ENCODE measurements around the gene NOXO1. TPM values are rescaled to one million over a fixed set of nuclear protein-coding genes. Genes with fewer than 3 reads are reported as not detected.

NOXO1 gene
- total and polyA plus RNA-seq, 8 donors: 0.35 to 1.6 (median 0.58) TPM; not detected in 1

DNA sequence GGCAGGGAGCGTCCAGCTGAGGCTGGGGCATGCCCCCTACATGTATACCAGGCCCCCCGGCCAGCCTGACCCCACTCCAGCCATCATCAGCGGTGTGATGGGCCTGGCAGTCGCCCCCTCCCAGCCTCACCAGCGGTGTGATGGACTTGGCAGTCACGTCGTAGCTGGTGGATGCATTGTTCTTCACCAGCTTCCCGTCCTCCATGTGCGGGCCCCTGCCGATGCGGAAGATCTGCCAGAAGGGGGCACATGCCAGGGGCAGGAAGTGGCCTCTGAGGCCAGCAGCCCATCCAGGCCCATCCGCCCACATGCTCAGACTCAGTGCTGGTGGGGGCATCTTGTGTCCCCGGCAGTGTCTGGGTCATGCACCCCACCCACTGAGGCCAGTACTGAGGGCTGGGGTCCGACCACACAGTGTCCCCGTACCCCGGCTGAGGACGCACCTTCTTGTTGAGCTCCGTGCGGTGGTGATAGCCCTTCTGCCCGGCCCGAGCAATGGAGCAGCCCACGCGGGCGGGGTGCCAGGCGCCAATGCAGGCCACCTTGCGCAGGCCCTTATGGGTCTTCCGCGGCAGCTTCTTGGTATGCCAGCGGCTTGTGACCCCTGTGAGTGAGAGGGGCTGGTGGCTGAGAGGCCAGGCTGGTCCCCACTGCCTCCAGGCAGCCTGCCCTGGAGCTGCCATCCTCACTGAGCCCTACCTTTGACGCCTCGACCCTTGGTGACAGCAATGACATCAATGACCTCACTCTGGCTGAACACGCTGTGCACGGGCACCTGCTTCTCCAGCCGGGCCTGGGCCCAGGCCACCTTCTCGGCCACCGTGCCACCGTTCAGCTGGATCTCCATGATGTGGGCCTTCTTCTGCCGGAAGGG, 34.5 kb downstream of the NOXO1 start:
- WGBS, 2 donors: 90% methylated on average over 38 of the region's 38 CpGs
- FAIRE-seq (no peak), ATAC-seq (no peak), DNase-seq (peak in 1 of 6 donors; percentile 22)
- Histone ChIP-seq H3K27ac (no peak overlapping the region), H3K36me3 (no peaks in the 10 kb centered on the region), H3K27me3 (no peaks in the 10 kb centered on the region), H3K4me3 (no peak overlapping the region), H3K4me1 (no peaks in the 10 kb centered on the region), H3K9me3 (no peaks in the 10 kb centered on the region)
- TF ChIP-seq, protein P1, sequence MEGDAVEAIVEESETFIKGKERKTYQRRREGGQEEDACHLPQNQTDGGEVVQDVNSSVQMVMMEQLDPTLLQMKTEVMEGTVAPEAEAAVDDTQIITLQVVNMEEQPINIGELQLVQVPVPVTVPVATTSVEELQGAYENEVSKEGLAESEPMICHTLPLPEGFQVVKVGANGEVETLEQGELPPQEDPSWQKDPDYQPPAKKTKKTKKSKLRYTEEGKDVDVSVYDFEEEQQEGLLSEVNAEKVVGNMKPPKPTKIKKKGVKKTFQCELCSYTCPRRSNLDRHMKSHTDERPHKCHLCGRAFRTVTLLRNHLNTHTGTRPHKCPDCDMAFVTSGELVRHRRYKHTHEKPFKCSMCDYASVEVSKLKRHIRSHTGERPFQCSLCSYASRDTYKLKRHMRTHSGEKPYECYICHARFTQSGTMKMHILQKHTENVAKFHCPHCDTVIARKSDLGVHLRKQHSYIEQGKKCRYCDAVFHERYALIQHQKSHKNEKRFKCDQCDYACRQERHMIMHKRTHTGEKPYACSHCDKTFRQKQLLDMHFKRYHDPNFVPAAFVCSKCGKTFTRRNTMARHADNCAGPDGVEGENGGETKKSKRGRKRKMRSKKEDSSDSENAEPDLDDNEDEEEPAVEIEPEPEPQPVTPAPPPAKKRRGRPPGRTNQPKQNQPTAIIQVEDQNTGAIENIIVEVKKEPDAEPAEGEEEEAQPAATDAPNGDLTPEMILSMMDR (IDR thresholded peaks at IDR 0.05): no peak
- intact Hi-C loops (cut with DNase I): no loop called here

DNA sequence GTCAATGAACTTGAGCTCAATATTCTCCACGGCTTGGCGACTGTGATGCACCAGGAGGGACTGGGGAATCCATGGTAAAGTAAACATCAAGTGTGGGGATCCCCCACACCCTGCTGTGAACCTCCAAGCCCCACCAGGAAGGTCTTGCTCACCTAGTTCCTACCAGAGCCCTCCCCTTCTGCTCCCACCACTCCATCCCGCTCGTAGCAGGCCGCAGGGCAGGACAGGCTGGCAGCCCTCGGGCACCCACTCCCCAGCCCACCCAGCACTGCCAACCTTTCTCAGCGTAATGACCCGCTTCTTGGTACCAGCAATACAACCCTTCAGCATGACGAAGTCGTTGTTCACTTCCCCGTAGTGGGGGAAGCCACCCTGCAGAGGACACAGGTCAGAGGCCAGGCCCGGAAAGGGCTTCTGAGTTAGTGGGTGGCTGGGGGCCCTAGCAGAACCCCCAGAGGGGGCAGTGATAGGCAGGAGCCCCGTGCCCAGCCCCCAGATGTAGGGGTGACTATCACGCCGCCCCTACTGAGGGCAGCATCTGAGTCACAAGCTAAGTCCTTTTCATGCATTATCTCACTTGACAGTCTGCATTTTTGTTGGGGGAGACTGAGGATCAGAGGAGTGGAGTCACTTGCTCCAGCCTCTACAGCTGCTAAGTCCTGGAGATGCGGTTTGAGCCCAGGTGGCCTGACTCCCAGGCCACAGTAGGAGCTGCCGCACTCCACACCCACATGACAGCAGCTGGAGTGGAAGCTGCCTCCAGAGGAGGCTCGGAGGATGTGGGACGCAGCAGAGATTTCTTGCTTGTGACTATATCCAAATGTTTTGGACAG, 35.5 kb downstream of the NOXO1 start:
- FAIRE-seq: no peak
- intact Hi-C loops (cut with DNase I): no loop called here
- H3K27ac ChIP-seq: no peak overlapping the region
- no peaks in the 10 kb centered on the region for H3K4me1 ChIP-seq
- no peaks in the 10 kb centered on the region for H3K27me3 ChIP-seq
- TF ChIP-seq, protein P1 (IDR thresholded peaks at IDR 0.05): no peak
- no peak for ATAC-seq
- no peak overlapping the region for H3K4me3 ChIP-seq
- DNase-seq: peak in 1 of 6 donors; percentile 17
- no peaks in the 10 kb centered on the region for H3K9me3 ChIP-seq
- WGBS, 2 donors: 79 to 85% methylated on average over 19 of the region's 19 CpGs
- H3K36me3 ChIP-seq: no peaks in the 10 kb centered on the region

DNA sequence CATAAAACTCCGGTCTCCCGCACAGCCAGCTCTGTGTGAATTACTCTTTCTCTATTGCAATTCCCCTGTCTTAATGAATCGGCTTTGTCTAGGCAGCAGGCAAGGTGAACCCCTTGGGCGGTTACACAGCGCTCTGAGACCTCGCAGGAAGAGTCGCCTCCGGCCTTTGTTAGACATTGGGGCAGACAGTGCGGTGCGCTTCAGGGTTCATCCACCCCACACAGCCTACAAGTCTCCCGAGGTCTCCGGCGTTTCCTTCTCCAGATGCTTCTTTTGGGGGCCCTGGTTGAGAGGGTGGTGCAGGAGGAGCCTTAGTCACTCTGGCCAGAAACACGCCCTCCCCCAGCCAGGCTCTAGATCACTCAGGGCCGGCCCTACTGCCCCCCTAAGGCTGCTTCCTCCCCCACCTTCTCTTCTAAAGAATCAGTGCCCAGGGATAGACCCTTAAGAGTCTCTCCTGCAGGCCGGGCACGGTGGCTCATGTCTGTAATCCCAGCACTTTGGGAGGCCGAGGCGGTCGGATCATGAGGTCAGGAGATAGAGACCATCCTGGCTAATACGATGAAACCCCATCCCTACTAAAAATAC, 36.6 kb downstream of the NOXO1 start:
- Histone ChIP-seq H3K9me3 (no peaks in the 10 kb centered on the region), H3K36me3 (no peaks in the 10 kb centered on the region), H3K27ac (no peak overlapping the region), H3K4me3 (no peak overlapping the region), H3K27me3 (no peaks in the 10 kb centered on the region), H3K4me1 (peaks cover 0 to 8% (median 5%) of the 10 kb centered on the region in 3 donors)
- TF ChIP-seq, protein P1 (IDR thresholded peaks at IDR 0.05): no peak
- 92 to 93% methylated on average over 21 of the region's 21 CpGs for WGBS, 2 donors
- ATAC-seq (no peak), FAIRE-seq (no peak), DNase-seq (peak in 2 of 6 donors; percentile 28 to 50)
- intact Hi-C loops (cut with DNase I): no loop called here

DNA sequence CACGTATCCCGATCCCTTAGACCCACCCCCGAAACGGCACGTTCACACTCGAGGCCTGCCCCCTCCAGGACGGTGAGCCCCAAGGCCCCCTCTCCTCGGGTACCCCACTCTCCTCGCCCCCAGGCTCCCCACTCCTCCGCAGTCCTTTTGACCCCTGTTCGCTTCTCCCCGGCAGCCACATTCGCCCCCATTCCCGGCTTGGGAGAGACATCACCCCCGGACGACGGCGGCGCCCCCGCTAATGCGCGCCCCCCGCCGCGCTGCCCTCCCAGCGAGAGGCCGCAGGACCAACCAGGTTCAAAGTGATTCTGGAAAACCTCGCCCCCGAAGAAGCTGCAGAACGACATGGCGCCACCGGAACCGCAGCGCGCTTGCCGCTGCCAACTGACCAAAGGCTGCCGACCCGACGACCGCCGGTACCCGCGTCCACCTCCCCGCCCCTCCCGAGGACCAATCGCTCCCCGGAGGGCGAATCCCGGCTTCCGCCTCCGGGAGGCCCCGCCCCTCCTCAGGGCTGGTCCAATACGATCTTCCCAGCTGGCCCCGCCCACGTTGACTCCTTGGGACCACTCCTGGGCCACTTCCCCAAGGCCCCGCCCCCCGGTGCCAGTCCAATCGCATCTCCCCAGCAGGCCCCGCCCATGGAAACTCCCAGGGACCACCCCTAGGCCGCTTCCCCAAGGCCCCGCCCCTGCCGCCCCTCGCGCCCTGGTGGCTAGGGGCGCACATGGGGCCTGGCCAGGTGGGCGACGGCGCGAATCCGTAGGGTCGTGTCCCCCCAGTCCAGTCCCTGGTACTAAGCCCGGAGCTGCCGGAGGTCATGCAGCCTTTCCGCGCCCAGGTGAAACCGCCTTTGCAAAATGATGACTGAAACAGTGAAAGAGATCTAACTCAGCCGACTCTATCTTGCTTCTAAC, 38.2 kb downstream of the NOXO1 start, which contains the start of gene MSRB1:
MSRB1 (minus strand) TSS at position 390 of the 917 bp plus-strand sequence; CDS start at position 347, 43 bp downstream.
- FAIRE-seq: peak; percentile 89
- 1% methylated on average over 73 to 77 of the region's 77 CpGs for WGBS, 2 donors
- peak within 1 kb of the TSS; percentile 76 to 90 (median 86) for H3K27ac ChIP-seq

More for the DNA sequence above, 38.2 kb downstream of the NOXO1 start, which contains the start of gene MSRB1:
- H3K36me3 ChIP-seq: peaks cover 0 to 14% (median 7%) of the 10 kb centered on the region in 3 donors
- H3K9me3 ChIP-seq: no peaks in the 10 kb centered on the region
- peak; percentile 75 to 86 (median 77) for ATAC-seq
- no peaks in the 10 kb centered on the region for H3K27me3 ChIP-seq
- peaks cover 0 to 24% (median 18%) of the 10 kb centered on the region in 3 donors for H3K4me1 ChIP-seq
- TF ChIP-seq, protein P1 (IDR thresholded peaks at IDR 0.05): no peak
- peak within 1 kb of the TSS; percentile 59 to 79 (median 70) for H3K4me3 ChIP-seq
- intact Hi-C loops (cut with DNase I): no loop called here
- DNase-seq: peak; percentile 99 to 100 (median 100)

Data from pancreas (tissue), 10 donors.